Measurements from ENCODE around the gene AGBL3. TPM values are rescaled to one million over a fixed set of nuclear protein-coding genes. Genes with fewer than 3 reads are reported as not detected.

Gene AGBL3
- polyA plus RNA-seq (ENCODE audit: insufficient read length in 12 of 12) = 1 to 10 TPM in 10 of 12 donors, not detected in 2; 2.3 to 6.0 (median 4.0) TPM
- long read RNA-seq, donor 1, partial matches to known transcripts = 0 of 1 reads
- long read RNA-seq, donor 1, other reads (novel, unspliced or antisense) = 0 of 1 reads
- long read RNA-seq, donor 2, partial matches to known transcripts = 12 of 12 reads
- long read RNA-seq, donor 2, other reads (novel, unspliced or antisense) = 0 of 12 reads
- long read RNA-seq, donor 3, partial matches to known transcripts = 0 of 1 reads
- long read RNA-seq, donor 3, other reads (novel, unspliced or antisense) = 0 of 1 reads
- long read RNA-seq, donor 4, partial matches to known transcripts = 5 of 5 reads
- long read RNA-seq, donor 4, other reads (novel, unspliced or antisense) = 0 of 5 reads
- long read RNA-seq, donor 5, partial matches to known transcripts = 22 of 39 reads
- long read RNA-seq, donor 5, other reads (novel, unspliced or antisense) = 16 of 39 reads
- long read RNA-seq, donor 6 = 0 reads
- long read RNA-seq, donor 7 = 0 reads
- long read RNA-seq, donor 8, partial matches to known transcripts = 8 of 16 reads
- long read RNA-seq, donor 8, other reads (novel, unspliced or antisense) = 7 of 16 reads
- long read RNA-seq, donor 9 = 0 reads
- long read RNA-seq, donor 10 = 0 reads
- long read RNA-seq, donor 11, partial matches to known transcripts = 7 of 12 reads
- long read RNA-seq, donor 11, other reads (novel, unspliced or antisense) = 5 of 12 reads

GRCh38 chr7:134986363-134987251, at the start of gene AGBL3:
TSS of gene AGBL3 (plus strand) at chr7:134986508. CDS start at chr7:134987934, 1,426 bp downstream.
- DNase-seq = peak; percentile 97

GRCh38 chr7:134936893-134937510, 49.3 kb upstream of the AGBL3 start:
- no peak for DNase-seq

- DNase-seq = no peak
These were observed 48.2 kb upstream of the AGBL3 start for GRCh38 chr7:134938141-134938540.

GRCh38 chr7:134939136-134939535, 47.2 kb upstream of the AGBL3 start:
- DNase-seq = no peak

GRCh38 chr7:134940729-134941128, 45.6 kb upstream of the AGBL3 start:
- DNase-seq = no peak

GRCh38 chr7:134941185-134941900, 45.0 kb upstream of the AGBL3 start:
- DNase-seq = no peak

- DNase-seq = no peak
These were observed 44.4 kb upstream of the AGBL3 start for GRCh38 chr7:134941952-134942351.

- no peak for DNase-seq
These were observed 43.4 kb upstream of the AGBL3 start for GRCh38 chr7:134942690-134943466.

GRCh38 chr7:134943785-134944400, 42.4 kb upstream of the AGBL3 start:
- DNase-seq = peak; percentile 46

GRCh38 chr7:134945691-134946090, 40.6 kb upstream of the AGBL3 start:
- no peak for DNase-seq

GRCh38 chr7:134946260-134946659, 40.0 kb upstream of the AGBL3 start:
- DNase-seq = no peak

GRCh38 chr7:134947329-134947728, 39.0 kb upstream of the AGBL3 start:
- no peak for DNase-seq

- no peak for DNase-seq
These were observed 38.5 kb upstream of the AGBL3 start for GRCh38 chr7:134947831-134948230.

GRCh38 chr7:134948246-134948645, 38.1 kb upstream of the AGBL3 start:
- no peak for DNase-seq

GRCh38 chr7:134948736-134949135, 37.6 kb upstream of the AGBL3 start:
- no peak for DNase-seq

GRCh38 chr7:134949171-134949570, 37.1 kb upstream of the AGBL3 start:
- no peak for DNase-seq

- DNase-seq = no peak
These were observed 31.9 kb upstream of the AGBL3 start for GRCh38 chr7:134954197-134955082.

GRCh38 chr7:134957005-134957404, 29.3 kb upstream of the AGBL3 start:
- DNase-seq = no peak

- no peak for DNase-seq
These were observed 26.5 kb upstream of the AGBL3 start for GRCh38 chr7:134959810-134960209.
